Keratinocyte (primary cell): Measurements from ENCODE around the gene DNAJC28. TPM values are rescaled to one million over a fixed set of nuclear protein-coding genes. Genes with fewer than 3 reads are reported as not detected.

Experiments
- DNase-seq: peaks from one replicate; pipeline ENCODE4 v3.0.0-alpha.2; 2011; ENCODE audit warnings: low read depth, missing footprints, low spot score
- FAIRE-seq: peaks from 2 replicates; lab custom pipeline; 2011; peaks lifted over from hg19 to GRCh38; lab: Jason Lieb, UNC
- H2AFZ ChIP-seq: 2 replicates; pipeline ENCODE4 v1.6.0; 2012; ENCODE audit warnings: low read length, control low read depth, inconsistent platforms; ENCODE audit not compliant: control insufficient read depth
- H3K27ac ChIP-seq: 2 replicates; pipeline ENCODE4 v1.5.1; 2011; ENCODE audit warnings: low read length; ENCODE audit not compliant: control insufficient read depth, insufficient read depth
- H3K27me3 ChIP-seq: 3 replicates; pipeline ENCODE4 v1.6.0; 2011; ENCODE audit warnings: low read length; ENCODE audit not compliant: control insufficient read depth, insufficient read depth; ENCODE audit errors: extremely low read depth
- H3K36me3 ChIP-seq, 2 experiments: 2 replicates in 1 of 2; 3 replicates in 1 of 2; pipeline ENCODE4 v1.5.1; 2011; ENCODE audit warnings: low read length in 2 of 2, mild to moderate bottlenecking in 1 of 2; ENCODE audit not compliant: control insufficient read depth in 2 of 2, insufficient read depth in 2 of 2; ENCODE audit errors: extremely low read depth in 1 of 2
- H3K4me1 ChIP-seq: 3 replicates; pipeline ENCODE4 v1.5.1; 2011; ENCODE audit warnings: low read length; ENCODE audit not compliant: control insufficient read depth, insufficient read depth; ENCODE audit errors: extremely low read depth
- H3K4me2 ChIP-seq: 3 replicates; pipeline ENCODE4 v1.6.0; 2011; ENCODE audit warnings: low read depth, low read length; ENCODE audit not compliant: control insufficient read depth, insufficient read depth; ENCODE audit errors: extremely low read depth
- H3K4me3 ChIP-seq, 3 experiments: fragments of 200-600 bp in 1 of 3; sonication (generic) in 1 of 3; 2 replicates in 2 of 3; 3 replicates in 1 of 3; pipeline ENCODE4 v1.5.1; 2011 to 2016; ENCODE audit warnings: low read length in 3 of 3, mild to moderate bottlenecking in 3 of 3, control low read depth in 2 of 3, inconsistent platforms in 1 of 3, low read depth in 1 of 3, mixed read lengths in 1 of 3, mixed run types in 1 of 3, moderate library complexity in 1 of 3; ENCODE audit not compliant: control insufficient read depth in 2 of 3, insufficient read depth in 2 of 3; ENCODE audit errors: extremely low read depth in 1 of 3
- H3K79me2 ChIP-seq: 2 replicates; pipeline ENCODE4 v1.6.0; 2012; ENCODE audit warnings: low read length; ENCODE audit not compliant: control insufficient read depth, insufficient read depth
- H3K9ac ChIP-seq: 3 replicates; pipeline ENCODE4 v1.6.0; 2011; ENCODE audit warnings: low read length; ENCODE audit not compliant: control insufficient read depth, insufficient read depth; ENCODE audit errors: extremely low read depth
- H3K9me1 ChIP-seq: 3 replicates; pipeline ENCODE4 v1.6.0; 2011; ENCODE audit warnings: low read length; ENCODE audit not compliant: control insufficient read depth, insufficient read depth; ENCODE audit errors: extremely low read depth
- H3K9me3 ChIP-seq: 2 replicates; pipeline ENCODE4 v1.5.1; 2012; ENCODE audit warnings: low read depth, low read length; ENCODE audit not compliant: control insufficient read depth
- H4K20me1 ChIP-seq: 3 replicates; pipeline ENCODE4 v1.6.0; 2011; ENCODE audit warnings: low read length; ENCODE audit not compliant: control insufficient read depth, insufficient read depth; ENCODE audit errors: extremely low read depth
- CTCF ChIP-seq, 3 experiments: IDR thresholded peaks in 1 of 3; conservative IDR thresholded peaks in 1 of 3; optimal IDR thresholded peaks in 1 of 3; 2 replicates in 2 of 3; 3 replicates in 1 of 3; pipeline versions ENCODE3 to v1.5.1; 2011; ENCODE audit warnings: low read length in 3 of 3, mild to moderate bottlenecking in 3 of 3, moderate library complexity in 2 of 3, control low read depth in 1 of 3, inconsistent platforms in 1 of 3; ENCODE audit not compliant: insufficient read depth in 2 of 3; ENCODE audit errors: extremely low read depth in 1 of 3
- EZH2 ChIP-seq: IDR thresholded peaks from one replicate; pipeline ENCODE4 v1.6.1; 2012; ENCODE audit warnings: inconsistent platforms, mild to moderate bottlenecking, low read length, moderate library complexity
- dilution Hi-C: fragments of 300-500 bp; cut with MboI; formaldehyde crosslinking; loops from one replicate; pipeline ENCODE4 v1.7.0; 2020; ENCODE audit warnings: low sequenced_read_pairs; ENCODE audit not compliant: extremely low pct_ligation_motif_present
- polyA plus RNA-seq, 5 experiments: library from polyadenylated mRNA; depleted of rRNA in 3 of 5; stranded (reverse) in 3 of 5; stranded (forward) in 1 of 5; unstranded in 1 of 5; fragments of >200 nt; gene quantifications; 1 replicate in 1 of 5; 2 replicates in 3 of 5; 3 replicates in 1 of 5; pipeline versions ENCODE4 v1.2.1 to v1.2.3, GENCODE V29; 2011 to 2012; ENCODE audit warnings: missing spikeins in 2 of 5, low read depth in 1 of 5, low replicate concordance in 1 of 5

The DNAJC28 gene
- polyA plus RNA-seq, 1 donor (not counting 4 experiments of a cell fraction or from before 2014, with no cell fraction given): 1.4 TPM

- Histone ChIP-seq H3K4me3 (no peak overlapping the region), H3K4me1 (peaks cover 4% of the 10 kb centered on the region), H3K27me3 (peaks cover 3% of the 10 kb centered on the region), H4K20me1 (no peaks in the 10 kb centered on the region), H3K79me2 (no peaks in the 10 kb centered on the region), H3K36me3 (no peaks in the 10 kb centered on the region), H3K9ac (no peak overlapping the region), H3K9me1 (no peaks in the 10 kb centered on the region), H3K9me3 (no peaks in the 10 kb centered on the region), H3K4me2 (no peak overlapping the region), H3K27ac (no peak overlapping the region), H2AFZ (no peak overlapping the region)
- no peak for DNase-seq
- TF ChIP-seq CTCF (optimal IDR thresholded peaks at IDR 0.05 in 1 of 3, IDR thresholded peaks at IDR 0.05 in 1 of 3, conservative IDR thresholded peaks at IDR 0.05 in 1 of 3; ENCODE audit: extremely low read depth in 1 of 3, insufficient read depth in 2 of 3, low read length in 3 of 3) (no peak), EZH2 (no peak)
- dilution Hi-C loops: no loop called here
- FAIRE-seq: no peak
Observed at GRCh38 chr21:33496345-33496744, 4.8 kb upstream of the DNAJC28 start.

- H3K9ac ChIP-seq: no peak overlapping the region
- no peak for FAIRE-seq
- no peak overlapping the region for H3K4me2 ChIP-seq
- H3K9me1 ChIP-seq: no peaks in the 10 kb centered on the region
- DNase-seq: no peak
- H3K79me2 ChIP-seq: no peaks in the 10 kb centered on the region
- no peak overlapping the region for H2AFZ ChIP-seq
- H3K27me3 ChIP-seq: peaks cover 3% of the 10 kb centered on the region
- H3K4me1 ChIP-seq: peaks cover 4% of the 10 kb centered on the region
- no peaks in the 10 kb centered on the region for H3K36me3 ChIP-seq
- TF ChIP-seq CTCF (optimal IDR thresholded peaks at IDR 0.05 in 1 of 3, IDR thresholded peaks at IDR 0.05 in 1 of 3, conservative IDR thresholded peaks at IDR 0.05 in 1 of 3; ENCODE audit: extremely low read depth in 1 of 3, insufficient read depth in 2 of 3, low read length in 3 of 3) (no peak), EZH2 (no peak)
- dilution Hi-C loops: no loop called here
- no peak overlapping the region for H3K4me3 ChIP-seq
- no peak overlapping the region for H3K27ac ChIP-seq
- H3K9me3 ChIP-seq: no peaks in the 10 kb centered on the region
- H4K20me1 ChIP-seq: no peaks in the 10 kb centered on the region
Observed at GRCh38 chr21:33495743-33496142, 4.2 kb upstream of the DNAJC28 start.
